CD14-positive monocyte (primary cell): ENCODE measurements around the gene PDE11A. TPM values are rescaled to one million over a fixed set of nuclear protein-coding genes. Genes with fewer than 3 reads are reported as not detected.

Experiments
- DNase-seq, 3 donors: peaks; one replicate each; pipeline ENCODE4 v3.0.0-alpha.2; 2011 to 2022
- H2AFZ ChIP-seq: 2 replicates; pipeline ENCODE4 v1.6.0; 2012; ENCODE audit warnings: mild to moderate bottlenecking, low read depth, low read length, inconsistent platforms; ENCODE audit not compliant: insufficient read depth, poor library complexity, severe bottlenecking
- H3K27ac ChIP-seq, 2 donors: 1 replicate in 1 of 2; 2 replicates in 1 of 2; pipeline ENCODE4 v1.5.1; 2012 to 2013; ENCODE audit warnings: low read length in 2 of 2, control low read depth in 1 of 2, inconsistent platforms in 1 of 2, low read depth in 1 of 2, mild to moderate bottlenecking in 1 of 2
- H3K27me3 ChIP-seq, 2 donors: one replicate each; pipeline versions ENCODE4 v1.6.0 to v1.6.1; 2011 to 2013; ENCODE audit warnings: low read length in 2 of 2; ENCODE audit not compliant: control insufficient read depth in 2 of 2, insufficient read depth in 2 of 2
- H3K36me3 ChIP-seq, 2 donors: replicated peaks in 1 of 2; 1 replicate in 1 of 2; 2 replicates in 1 of 2; pipeline versions ENCODE4 v1.5.1 to v1.6.1; 2012 to 2013; ENCODE audit warnings: low read length in 2 of 2, control low read depth in 1 of 2, inconsistent platforms in 1 of 2, mild to moderate bottlenecking in 1 of 2; ENCODE audit not compliant: insufficient read depth in 2 of 2, control insufficient read depth in 1 of 2
- H3K4me1 ChIP-seq, 2 donors: 1 replicate in 1 of 2; 2 replicates in 1 of 2; pipeline versions ENCODE4 v1.5.1 to v1.6.1; 2012 to 2013; ENCODE audit warnings: low read length in 2 of 2, control low read depth in 1 of 2, inconsistent platforms in 1 of 2, mild to moderate bottlenecking in 1 of 2, moderate library complexity in 1 of 2; ENCODE audit not compliant: insufficient read depth in 2 of 2, control insufficient read depth in 1 of 2
- H3K4me2 ChIP-seq: replicated peaks from 2 replicates; pipeline ENCODE3; 2012; ENCODE audit warnings: low read length, moderate library complexity, mild to moderate bottlenecking; ENCODE audit not compliant: poor library complexity, severe bottlenecking; ENCODE audit errors: extremely low read depth
- H3K4me3 ChIP-seq, 3 experiments: fragments of 200-600 bp in 1 of 3; sonication (generic) in 1 of 3; replicated peaks in 1 of 3; 1 replicate in 2 of 3; 2 replicates in 1 of 3; pipeline ENCODE4 v1.5.1; 2011 to 2013; ENCODE audit warnings: low read length in 3 of 3, mild to moderate bottlenecking in 3 of 3, control low read depth in 2 of 3, low read depth in 2 of 3, inconsistent platforms in 1 of 3, moderate library complexity in 1 of 3
- H3K79me2 ChIP-seq: 2 replicates; pipeline ENCODE4 v1.6.0; 2012; ENCODE audit warnings: mild to moderate bottlenecking, control low read depth, inconsistent platforms, low read length, moderate library complexity; ENCODE audit not compliant: insufficient read depth
- H3K9ac ChIP-seq: 2 replicates; pipeline ENCODE4 v1.6.0; 2017; ENCODE audit warnings: low read length, mild to moderate bottlenecking; ENCODE audit not compliant: insufficient read depth, poor library complexity, severe bottlenecking
- H3K9me3 ChIP-seq, 2 donors: replicated peaks in 1 of 2; 1 replicate in 1 of 2; 2 replicates in 1 of 2; pipeline versions ENCODE4 v1.5.1 to v1.6.1; 2012 to 2013; ENCODE audit warnings: low read length in 2 of 2, control low read depth in 1 of 2; ENCODE audit not compliant: control insufficient read depth in 1 of 2, insufficient read depth in 1 of 2
- H4K20me1 ChIP-seq: 2 replicates; pipeline ENCODE4 v1.6.0; 2012; ENCODE audit warnings: mild to moderate bottlenecking, low read length, control low read depth, moderate library complexity; ENCODE audit not compliant: insufficient read depth
- H3K27ac Mint-ChIP-seq, 7 donors: one replicate each; pipeline ENCODE4 v1.8.0; 2020; ENCODE audit warnings: mild to moderate bottlenecking in 7 of 7, mixed read lengths in 7 of 7, moderate library complexity in 6 of 7, inconsistent platforms in 2 of 7
- H3K27me3 Mint-ChIP-seq, 3 donors: one replicate each; pipeline ENCODE4 v1.8.0; 2021 to 2022; ENCODE audit warnings: low read depth in 3 of 3, mild to moderate bottlenecking in 3 of 3, mixed read lengths in 3 of 3, moderate library complexity in 3 of 3, inconsistent platforms in 1 of 3
- H3K36me3 Mint-ChIP-seq, 2 donors: one replicate each; pipeline ENCODE4 v1.8.0; 2020; ENCODE audit warnings: mixed read lengths in 2 of 2, inconsistent platforms in 1 of 2, mild to moderate bottlenecking in 1 of 2
- H3K4me1 Mint-ChIP-seq: one replicate; pipeline ENCODE4 v1.8.0; 2020; ENCODE audit warnings: mild to moderate bottlenecking, mixed read lengths
- H3K4me3 Mint-ChIP-seq, 2 donors: one replicate each; pipeline ENCODE4 v1.8.0; 2020; ENCODE audit warnings: mild to moderate bottlenecking in 2 of 2, mixed read lengths in 2 of 2, moderate library complexity in 1 of 2
- H3K9me3 Mint-ChIP-seq, 7 donors: one replicate each; pipeline ENCODE4 v1.8.0; 2020 to 2022; ENCODE audit warnings: mixed read lengths in 7 of 7, mild to moderate bottlenecking in 6 of 7, moderate library complexity in 6 of 7, inconsistent platforms in 2 of 7
- CTCF ChIP-seq: fragments of 200-600 bp; IDR thresholded peaks from one replicate; pipeline ENCODE4 v1.8.0; 2022; ENCODE audit warnings: antibody characterized with exemption, mild to moderate bottlenecking
- WGBS: methylation state at CpG from one replicate; pipeline ENCODE4 v1.1.5; 2013; ENCODE audit warnings: missing lambda C conversion rate; ENCODE audit not compliant: insufficient coverage; 5-methylcytosine and 5-hydroxymethylcytosine counted together
- intact Hi-C, 2 donors: fragments of 100-400 bp; cut with micrococcal nuclease; formaldehyde crosslinking; loops; one replicate each; pipeline versions ENCODE4 v1.15.0 to v1.15.1; 2023
- polyA plus RNA-seq, 3 donors: library from polyadenylated mRNA; depleted of rRNA in 1 of 3; unstranded in 2 of 3; stranded (reverse) in 1 of 3; fragments of 300-500 nt in 2 of 3; fragments of >200 nt in 1 of 3; fragmentation: Illumina TruSeq in 2 of 3; gene quantifications; 1 replicate in 2 of 3; 2 replicates in 1 of 3; pipeline ENCODE4 v1.2.3, GENCODE V29; 2012 to 2021

Gene PDE11A
- polyA plus RNA-seq, 3 donors: not detected

GRCh38 chr2:177886824-177887223 lies 185.8 kb downstream of the PDE11A start:
- Histone ChIP-seq H3K9me3 (no peaks in the 10 kb centered on the region), H3K27ac (no peak overlapping the region), H3K4me3 (no peak overlapping the region), H2AFZ (no peak overlapping the region), H3K36me3 (no peaks in the 10 kb centered on the region), H3K4me2 (no peak overlapping the region), H3K4me1 (no peaks in the 10 kb centered on the region), H3K27me3 (no peaks in the 10 kb centered on the region), H4K20me1 (no peaks in the 10 kb centered on the region), H3K9ac (no peak overlapping the region), H3K79me2 (no peaks in the 10 kb centered on the region)
- Mint-ChIP-seq H3K27ac (no peak overlapping the region), H3K4me3 (no peak overlapping the region), H3K4me1 (no peaks in the 10 kb centered on the region), H3K9me3 (no peaks in the 10 kb centered on the region), H3K36me3 (no peaks in the 10 kb centered on the region), H3K27me3 (no peaks in the 10 kb centered on the region)
- TF ChIP-seq CTCF: no peak
- DNase-seq: no peak
- WGBS: no CpG with 5 or more reads among the region's 1 CpG
- intact Hi-C loops: no loop called here

GRCh38 chr2:177885828-177886466 lies 186.6 kb downstream of the PDE11A start:
- no peak overlapping the region for H3K27ac Mint-ChIP-seq
- H3K4me3 Mint-ChIP-seq: no peak overlapping the region
- no peak for DNase-seq
- no peak overlapping the region for H2AFZ ChIP-seq
- no peaks in the 10 kb centered on the region for H3K27me3 ChIP-seq
- intact Hi-C loops: no loop called here
- H3K9ac ChIP-seq: no peak overlapping the region
- no peaks in the 10 kb centered on the region for H3K36me3 Mint-ChIP-seq
- H3K4me1 ChIP-seq: no peaks in the 10 kb centered on the region
- no peak for TF ChIP-seq CTCF
- no peak overlapping the region for H3K27ac ChIP-seq
- no peaks in the 10 kb centered on the region for H3K4me1 Mint-ChIP-seq
- H3K27me3 Mint-ChIP-seq: no peaks in the 10 kb centered on the region
- no peaks in the 10 kb centered on the region for H3K9me3 ChIP-seq
- H4K20me1 ChIP-seq: no peaks in the 10 kb centered on the region
- H3K79me2 ChIP-seq: no peaks in the 10 kb centered on the region
- WGBS: 100% methylated on average over 1 of the region's 2 CpGs
- no peak overlapping the region for H3K4me3 ChIP-seq
- no peaks in the 10 kb centered on the region for H3K36me3 ChIP-seq
- peaks cover 0 to under 1% (median 0%) of the 10 kb centered on the region in 7 donors for H3K9me3 Mint-ChIP-seq
- H3K4me2 ChIP-seq: no peak overlapping the region
